Measurements from ENCODE around the gene SLC9A5. TPM values are rescaled to one million over a fixed set of nuclear protein-coding genes. Genes with fewer than 3 reads are reported as not detected.

SLC9A5 gene
- total RNA-seq, 1 experiment from 2014 or later = 2.4 TPM

- peaks cover 11% of the 10 kb centered on the region for H3K36me3 ChIP-seq (ENCODE audit: control insufficient read depth, insufficient read depth, low read length)
- H3K36me3 Mint-ChIP-seq (ENCODE audit: insufficient read depth, unreplicated experiment) = peaks cover 62% of the 10 kb centered on the region
- POLR2A ChIA-PET = interaction anchor here (0.5 to 1.5 kb wide), 3 partner anchors 18 to 432 kb away, joined by 4 to 10 read pairs (median 7); partner anchors contain the start of gene ACD
These were observed 20.6 kb upstream of the SLC9A5 start for GRCh38 chr16:67228034-67228785.

GRCh38 chr16:67228905-67229304, 19.9 kb upstream of the SLC9A5 start:
- Mint-ChIP-seq H3K36me3 (ENCODE audit: insufficient read depth, unreplicated experiment) (peaks cover 68% of the 10 kb centered on the region), H3K4me3 (ENCODE audit: unreplicated experiment) (peak overlapping the region; percentile 98), H3K27ac (ENCODE audit: unreplicated experiment) (no peak overlapping the region), H3K9me3 (ENCODE audit: unreplicated experiment) (no peaks in the 10 kb centered on the region), H3K27me3 (ENCODE audit: insufficient read depth, unreplicated experiment) (no peaks in the 10 kb centered on the region), H3K4me1 (ENCODE audit: low read depth, unreplicated experiment) (peaks cover 20% of the 10 kb centered on the region)
- H3K27me3 ChIP-seq (replicated peaks; ENCODE audit: control insufficient read depth, insufficient read depth, low read length) = no peaks in the 10 kb centered on the region
- TF ChIP-seq CTCF (IDR thresholded peaks at IDR 0.05; ENCODE audit: insufficient read depth in 1 of 2, low read depth in 1 of 2, low read length in 1 of 2, severe bottlenecking in 1 of 2, unreplicated experiment in 1 of 2) = no peak
- H3K4me3 ChIP-seq (ENCODE audit: low read depth, low read length) = no peak overlapping the region
- H3K4me1 ChIP-seq = peaks cover 7% of the 10 kb centered on the region; the same call in 1 of the 2 replicates
- BruUV-seq (replicated peaks) = no TSS peak
- H3K9me3 ChIP-seq = no peaks in the 10 kb centered on the region
- no peak for DNase-seq
- ChIA-PET CTCF (no interaction called here), POLR2A (interaction anchor here (1.5 kb wide), 1 partner anchor 17 kb away, joined by 7 read pairs; no protein-coding TSS in a partner anchor)
- peaks cover 13% of the 10 kb centered on the region for H3K36me3 ChIP-seq (ENCODE audit: control insufficient read depth, insufficient read depth, low read length)
- intact Hi-C loops (cut with micrococcal nuclease; ENCODE audit: unreplicated experiment) = no loop called here

More at GRCh38 chr16:67228034-67228785, 20.6 kb upstream of the SLC9A5 start:
- Mint-ChIP-seq H3K9me3 (ENCODE audit: unreplicated experiment) (no peaks in the 10 kb centered on the region), H3K4me3 (ENCODE audit: unreplicated experiment) (peak overlapping the region; percentile 98), H3K27me3 (ENCODE audit: insufficient read depth, unreplicated experiment) (no peaks in the 10 kb centered on the region), H3K27ac (ENCODE audit: unreplicated experiment) (peak overlapping the region; percentile 98), H3K4me1 (ENCODE audit: low read depth, unreplicated experiment) (peaks cover 20% of the 10 kb centered on the region)
- TSS peak; percentile 30 for BruUV-seq (replicated peaks)
- intact Hi-C loops (cut with micrococcal nuclease; ENCODE audit: unreplicated experiment) = no loop called here
- no peak for DNase-seq
- Histone ChIP-seq H3K9me3 (no peaks in the 10 kb centered on the region), H3K4me1 (peaks cover 7% of the 10 kb centered on the region; the same call in 1 of the 2 replicates), H3K4me3 (ENCODE audit: low read depth, low read length) (peak overlapping the region; percentile 96), H3K27me3 (replicated peaks; ENCODE audit: control insufficient read depth, insufficient read depth, low read length) (no peaks in the 10 kb centered on the region)
- CTCF ChIA-PET = interaction anchor here (0.6 to 2.2 kb wide), 6 partner anchors 19 to 293 kb away, joined by 3 to 31 read pairs (median 5); partner anchors contain the start of genes ELMO3 and FHOD1
- no peak for TF ChIP-seq CTCF (IDR thresholded peaks at IDR 0.05; ENCODE audit: insufficient read depth in 1 of 2, low read depth in 1 of 2, low read length in 1 of 2, severe bottlenecking in 1 of 2, unreplicated experiment in 1 of 2)

GRCh38 chr16:67229906-67230808, 18.6 kb upstream of the SLC9A5 start:
- peaks cover 13% of the 10 kb centered on the region for H3K36me3 ChIP-seq (ENCODE audit: control insufficient read depth, insufficient read depth, low read length)
- DNase-seq = no peak
- no TSS peak for BruUV-seq (replicated peaks)
- intact Hi-C loops (cut with micrococcal nuclease; ENCODE audit: unreplicated experiment) = no loop called here
- H3K4me3 ChIP-seq (ENCODE audit: low read depth, low read length) = no peak overlapping the region
- POLR2A ChIA-PET = interaction anchor here (1.2 kb wide), 1 partner anchor 38 kb away, joined by 10 read pairs; no protein-coding TSS in a partner anchor
- no peaks in the 10 kb centered on the region for H3K27me3 ChIP-seq (replicated peaks; ENCODE audit: control insufficient read depth, insufficient read depth, low read length)
- H3K9me3 ChIP-seq = no peaks in the 10 kb centered on the region
- CTCF ChIA-PET = interaction anchor here (1.0 kb wide), 1 partner anchor 16 kb away, joined by 6 read pairs; no protein-coding TSS in a partner anchor
- peaks cover 81% of the 10 kb centered on the region for H3K36me3 Mint-ChIP-seq (ENCODE audit: insufficient read depth, unreplicated experiment)
- peaks cover 20% of the 10 kb centered on the region for H3K4me1 Mint-ChIP-seq (ENCODE audit: low read depth, unreplicated experiment)
- no peaks in the 10 kb centered on the region for H3K27me3 Mint-ChIP-seq (ENCODE audit: insufficient read depth, unreplicated experiment)
- H3K27ac Mint-ChIP-seq (ENCODE audit: unreplicated experiment) = no peak overlapping the region
- H3K4me3 Mint-ChIP-seq (ENCODE audit: unreplicated experiment) = no peak overlapping the region
- TF ChIP-seq CTCF (IDR thresholded peaks at IDR 0.05; ENCODE audit: insufficient read depth in 1 of 2, low read depth in 1 of 2, low read length in 1 of 2, severe bottlenecking in 1 of 2, unreplicated experiment in 1 of 2) = no peak
- H3K4me1 ChIP-seq = peaks cover 7% of the 10 kb centered on the region; the same call in 1 of the 2 replicates
- no peaks in the 10 kb centered on the region for H3K9me3 Mint-ChIP-seq (ENCODE audit: unreplicated experiment)
